ENCODE data around the gene TEPSIN. TPM values are rescaled to one million over a fixed set of nuclear protein-coding genes. Genes with fewer than 3 reads are reported as not detected.

The TEPSIN gene
- 23.7 and 29.8 TPM in 2 replicates for total RNA-seq

GRCh38 chr17:81238815-81239713, at the start of gene TEPSIN, which contains the start of gene NDUFAF8:
Gene TEPSIN (minus strand): TSS chr17:81239055. CDS start chr17:81239033, 22 bp downstream.
Gene NDUFAF8 (plus strand): TSS chr17:81239318. CDS start chr17:81239364, 46 bp downstream.

DNA sequence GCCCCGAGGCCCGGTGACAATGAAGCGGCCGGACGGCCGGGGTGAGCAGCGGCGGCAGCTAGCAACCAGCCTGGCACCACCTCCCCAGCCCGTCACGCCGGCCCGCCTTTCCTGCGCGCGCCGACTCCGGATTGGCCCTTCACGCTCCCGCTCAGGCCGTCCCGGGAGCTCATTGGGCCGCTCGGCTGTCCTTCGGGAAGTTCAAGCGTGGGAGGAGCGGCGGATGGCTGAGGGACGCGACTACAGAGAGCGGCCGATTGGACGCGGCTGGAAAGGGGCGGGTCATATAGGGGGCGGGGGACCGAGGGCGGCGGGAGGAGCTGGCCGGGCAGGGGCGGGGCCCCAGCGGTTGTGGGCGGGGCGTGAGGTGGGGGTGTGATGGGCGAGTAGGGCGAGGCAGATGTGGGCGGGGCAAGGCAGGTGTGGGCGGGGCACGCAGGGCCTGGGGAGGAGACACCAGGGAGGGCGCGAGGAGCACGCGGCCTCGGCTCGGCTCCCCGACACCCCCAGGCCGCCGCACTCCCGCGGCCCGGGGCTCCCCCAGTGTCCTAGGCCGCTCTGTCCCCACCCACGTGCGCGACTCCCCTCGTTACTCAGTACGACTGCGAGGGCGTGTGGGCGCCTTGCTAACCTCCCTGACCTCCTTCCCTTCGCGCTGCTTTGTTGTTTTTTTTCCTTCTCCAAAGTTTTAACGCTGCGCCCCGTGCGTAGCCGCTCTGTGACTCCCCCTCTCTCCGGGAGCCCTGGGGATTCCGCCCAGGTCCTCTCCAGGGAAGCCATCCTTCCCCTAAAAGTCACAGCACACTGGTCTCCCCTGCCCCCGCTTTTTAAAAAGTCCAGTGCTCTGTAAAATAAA, 15.7 kb downstream of the TEPSIN start, which contains the start of gene CEP131:
CEP131 (minus strand) TSS at position 60 of the 856 bp plus-strand sequence. CDS start 2,909 bp downstream, outside the sequence.

Other genes with a start within 250 kb of the TEPSIN start
- 17.6 and 24.7 TPM in 2 replicates for gene CHMP6, start 247.2 kb downstream of the TEPSIN start, total RNA-seq
- 165 and 324 TPM in 2 replicates for gene BAIAP2, start 203.9 kb downstream of the TEPSIN start, total RNA-seq
- gene PVALEF, start 73.5 kb downstream of the TEPSIN start, total RNA-seq: not detected in 2 replicates
- under 0.01 and 0.22 TPM in 2 replicates for gene AATK, start 72.8 kb downstream of the TEPSIN start, total RNA-seq
- 7.7 and 8.2 TPM in 2 replicates for gene CEP131, start 16.1 kb downstream of the TEPSIN start, total RNA-seq
- gene NDUFAF8, start 263 bp upstream of the TEPSIN start, total RNA-seq: 14.5 and 20.9 TPM in 2 replicates
- 58.5 and 71.1 TPM in 2 replicates for gene SLC38A10, start 56.3 kb upstream of the TEPSIN start, total RNA-seq
- 5.6 and 7.1 TPM in 2 replicates for gene BAHCC1, start 156.4 kb upstream of the TEPSIN start, total RNA-seq

All from placental epithelial cell (primary cell).